H1 (cell line): Measurements from ENCODE around the gene DCAF15. TPM values are rescaled to one million over a fixed set of nuclear protein-coding genes. Genes with fewer than 3 reads are reported as not detected.

Experiments used
- CHD7 ChIP-seq: fragments of 300-600 bp; sonication (generic); IDR thresholded peaks from 2 replicates; pipeline ENCODE4 v1.7.1; 2012; ENCODE audit warnings: low read length, moderate library complexity, mild to moderate bottlenecking, inconsistent platforms; ENCODE audit not compliant: insufficient replicate concordance
- CTCF ChIP-seq, 3 experiments: IDR thresholded peaks; 1 replicate in 2 of 3; 2 replicates in 1 of 3; pipeline versions ENCODE4 v1.5.1 to v1.6.1; 2011; ENCODE audit warnings: low read length in 3 of 3, mild to moderate bottlenecking in 3 of 3, inconsistent platforms in 2 of 3, low read depth in 1 of 3, moderate library complexity in 1 of 3; ENCODE audit not compliant: insufficient read depth in 1 of 3; ENCODE audit errors: control extremely low read depth in 1 of 3
- JUN ChIP-seq: IDR thresholded peaks from 2 replicates; pipeline ENCODE4 v1.6.1; 2011; ENCODE audit warnings: low read depth, mild to moderate bottlenecking, improper control_type of control experiment, low read length
- KDM4A ChIP-seq: IDR thresholded peaks from one replicate; pipeline ENCODE4 v1.7.1; 2012; ENCODE audit warnings: low read depth, mild to moderate bottlenecking, moderate library complexity, low read length, inconsistent platforms; ENCODE audit not compliant: severe bottlenecking
- polyA plus RNA-seq, 7 experiments: library from polyadenylated mRNA; depleted of rRNA in 3 of 7; stranded (reverse) in 5 of 7; unstranded in 2 of 7; fragments of >200 nt in 5 of 7; fragments of 200-250 nt in 2 of 7; gene quantifications; 1 replicate in 5 of 7; 2 replicates in 1 of 7; 4 replicates in 1 of 7; pipeline versions ENCODE4 v1.2.1 to v1.2.3, GENCODE V29; 2011 to 2013; ENCODE audit warnings: missing spikeins in 2 of 7, mixed read lengths in 2 of 7
- total RNA-seq: library from RNA; stranded (reverse); fragmentation: NEBNext Ultra II Directional; extraction: Animal tissue kit (Norgen Biotek cat#: 25700); gene quantifications from 2 replicates; pipeline ENCODE4 v1.2.1, GENCODE V29; 2021

Gene DCAF15
- total and polyA plus RNA-seq, 2 of the 8 experiments (the other 6 are each of a cell fraction or from before 2014, with no cell fraction given) = 68.7 to 80.8 TPM

GRCh38 chr19:13968383-13968935 is 16.1 kb downstream of the DCAF15 start (continued):
- no peak for TF ChIP-seq CHD7
- TF ChIP-seq CTCF (IDR thresholded peaks at IDR 0.05; ENCODE audit: control extremely low read depth in 1 of 3, insufficient read depth in 1 of 3, low read depth in 1 of 3, low read length in 3 of 3) = no peak
- no peak for TF ChIP-seq JUN
- TF ChIP-seq KDM4A = no peak
